HG03064 (cell line): ENCODE results near the gene UXS1.
A peak's percentile ranks its signal among the peaks of the same experiment; 100 is the strongest.

Experiments
- ATAC-seq: cut with Tn5 transposase; IDR thresholded peaks from one replicate; pipeline ENCODE4 v1.9.1; 2021; ENCODE audit warnings: low read depth; ENCODE audit not compliant: unreplicated experiment

The UXS1 gene

GRCh38 chr2:106113361-106113966, 80.6 kb downstream of the UXS1 start:
- ATAC-seq, result no peak

GRCh38 chr2:106111882-106112571, 82.1 kb downstream of the UXS1 start:
- no peak for ATAC-seq

DNA sequence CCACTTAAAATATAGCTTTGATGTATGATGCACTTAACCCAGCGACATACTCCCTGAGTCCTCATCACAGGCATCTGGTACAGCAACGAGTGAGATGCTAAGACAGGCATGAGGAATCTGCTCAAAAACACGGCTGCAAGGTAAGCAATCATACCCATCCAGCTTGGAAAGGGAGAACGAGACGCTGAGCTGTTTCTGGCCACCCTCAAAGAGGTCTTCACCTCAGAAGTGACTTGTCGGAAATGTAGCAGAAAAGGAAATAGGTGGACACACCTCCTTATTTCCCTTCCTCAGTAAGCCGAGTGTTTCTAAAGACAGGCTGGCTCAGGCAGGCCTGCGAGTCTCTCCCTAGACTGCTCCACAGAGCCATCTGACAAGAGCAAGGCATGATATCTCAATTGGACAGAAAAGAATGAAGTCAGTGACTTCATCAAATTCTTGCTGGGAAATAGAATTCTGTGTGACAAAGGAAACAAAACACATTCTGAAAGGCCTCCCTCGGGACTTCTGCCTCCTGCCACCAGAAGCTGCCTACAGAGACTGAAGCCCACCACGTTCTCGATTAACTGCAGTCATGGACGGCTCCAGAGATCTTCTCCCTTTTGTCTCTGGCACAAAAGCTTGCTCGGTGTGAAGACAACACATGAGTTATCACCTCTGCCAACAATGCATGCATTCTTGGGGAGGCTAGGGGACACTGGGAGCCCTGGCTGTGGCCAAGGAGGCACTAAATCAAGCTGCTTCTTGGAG, 84.3 kb downstream of the UXS1 start:
- ATAC-seq, result no peak

GRCh38 chr2:106108791-106109190, 85.3 kb downstream of the UXS1 start:
- ATAC-seq, result no peak

- no peak for ATAC-seq
Measured at GRCh38 chr2:106108351-106108750, 85.8 kb downstream of the UXS1 start.

DNA sequence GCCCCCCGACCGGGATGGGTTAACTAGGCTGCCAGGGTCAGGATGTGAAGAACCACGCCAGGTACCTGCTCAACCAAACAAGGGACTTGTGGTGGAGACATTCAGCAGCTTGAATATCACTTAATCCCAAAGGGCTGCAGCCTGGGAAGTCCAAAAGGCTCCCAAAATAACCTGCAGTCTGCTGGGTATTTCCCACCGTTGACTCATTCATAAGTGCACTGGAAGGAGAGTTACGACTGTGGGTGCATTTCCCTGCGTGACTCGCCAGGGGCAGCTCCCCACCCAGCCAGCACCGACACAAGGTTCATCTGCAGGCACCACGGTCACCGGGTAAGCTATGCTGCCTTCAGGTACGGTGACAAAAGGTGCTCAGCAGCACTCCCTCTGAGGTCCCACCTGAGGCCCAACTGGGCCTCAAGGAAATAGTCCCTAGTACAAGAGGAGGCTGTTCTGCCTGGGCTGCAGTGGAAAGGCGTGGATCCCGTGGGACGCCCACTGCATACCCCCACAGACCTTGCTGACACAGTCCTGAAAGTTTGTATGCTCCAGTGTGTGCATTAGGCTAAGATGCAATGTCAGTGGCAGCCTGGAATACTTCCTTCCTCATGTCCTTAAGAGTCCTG, 86.5 kb downstream of the UXS1 start:
- peak; percentile 60 for ATAC-seq

DNA sequence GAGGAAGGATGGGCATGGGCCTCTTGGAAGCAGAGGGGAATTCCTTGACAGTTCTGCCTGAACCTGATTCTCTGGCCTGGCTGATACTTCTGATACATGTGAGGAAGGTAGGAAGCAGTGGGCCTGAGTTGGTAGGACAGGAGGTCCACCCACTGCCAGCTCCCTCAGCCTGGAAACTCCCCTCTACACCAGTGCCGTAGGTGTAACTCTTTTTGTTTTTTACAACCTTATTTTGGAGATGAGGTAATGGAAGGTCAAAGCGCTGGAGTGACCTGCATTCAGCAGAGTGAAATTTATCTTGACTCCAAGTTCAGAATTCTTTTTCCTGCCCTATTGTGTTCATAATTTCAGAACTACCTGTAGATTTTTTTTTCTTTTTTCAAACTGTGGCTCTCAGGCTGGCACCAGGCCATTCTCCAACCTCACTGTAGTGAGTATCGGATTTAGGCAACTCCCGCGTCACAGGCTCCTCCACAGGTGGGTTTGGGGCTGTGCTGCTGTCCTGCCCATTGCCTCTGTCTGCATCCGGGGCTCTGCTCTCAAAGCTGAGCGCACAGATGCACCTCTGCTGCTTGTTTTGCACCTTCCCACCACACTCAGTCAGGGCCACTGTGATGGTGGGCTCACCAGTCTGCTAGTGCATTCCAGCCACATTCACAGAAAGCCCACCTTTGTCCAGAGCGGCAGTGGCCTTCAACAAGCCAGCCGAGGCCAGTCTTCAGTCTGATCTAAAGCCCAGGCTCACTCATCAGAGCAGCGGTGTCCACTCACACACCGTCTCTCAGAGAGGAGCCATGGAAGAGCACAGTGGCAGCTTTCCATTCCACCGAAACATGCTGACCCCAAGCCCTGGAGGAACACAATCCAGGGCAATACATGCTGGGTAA, 87.2 kb downstream of the UXS1 start:
- ATAC-seq, result no peak

- ATAC-seq, result no peak
Measured at GRCh38 chr2:106105151-106105922, 88.8 kb downstream of the UXS1 start.

GRCh38 chr2:106104332-106105062, 89.6 kb downstream of the UXS1 start:
- ATAC-seq, result no peak

DNA sequence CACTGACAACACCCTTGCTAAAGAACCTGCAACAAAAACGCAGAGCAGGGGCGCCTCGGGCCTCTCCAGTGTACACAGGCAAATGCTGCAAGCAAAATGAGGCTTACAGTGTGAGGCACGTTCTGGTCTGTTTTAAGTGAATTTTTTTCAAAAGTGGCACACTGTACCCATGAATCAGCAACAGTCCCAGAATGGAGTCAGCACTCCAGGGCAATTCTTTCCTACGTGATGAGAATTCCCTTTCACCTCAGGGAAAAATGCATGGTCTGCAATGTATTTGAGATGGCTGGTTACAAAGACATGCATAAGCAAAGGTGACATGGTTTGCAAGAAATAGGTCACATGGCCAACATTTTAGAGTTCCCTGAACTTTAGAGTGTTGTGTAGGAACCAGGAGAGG, 94.4 kb downstream of the UXS1 start:
- ATAC-seq, result no peak

- ATAC-seq, result no peak
Measured at GRCh38 chr2:106098664-106099063, 95.4 kb downstream of the UXS1 start.

DNA sequence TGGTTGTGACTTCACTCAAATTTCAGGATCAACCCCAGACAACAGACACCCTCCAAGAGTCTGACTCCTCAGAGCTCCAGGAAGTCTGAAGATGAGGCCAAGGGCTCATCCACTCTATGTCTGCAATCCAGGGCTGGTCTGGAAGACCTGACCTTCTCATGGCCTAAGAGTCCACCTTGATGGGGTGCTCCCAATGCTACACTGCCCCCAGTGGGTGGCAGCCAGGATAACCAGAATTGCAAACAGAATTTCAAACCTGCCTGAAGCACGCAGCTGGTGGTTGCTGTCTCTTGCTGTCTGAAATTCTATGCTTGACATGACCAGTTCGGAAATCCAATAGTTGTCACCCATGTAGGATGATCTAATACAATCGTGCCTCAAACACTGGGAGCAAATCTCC, 96.0 kb downstream of the UXS1 start:
- no peak for ATAC-seq

DNA sequence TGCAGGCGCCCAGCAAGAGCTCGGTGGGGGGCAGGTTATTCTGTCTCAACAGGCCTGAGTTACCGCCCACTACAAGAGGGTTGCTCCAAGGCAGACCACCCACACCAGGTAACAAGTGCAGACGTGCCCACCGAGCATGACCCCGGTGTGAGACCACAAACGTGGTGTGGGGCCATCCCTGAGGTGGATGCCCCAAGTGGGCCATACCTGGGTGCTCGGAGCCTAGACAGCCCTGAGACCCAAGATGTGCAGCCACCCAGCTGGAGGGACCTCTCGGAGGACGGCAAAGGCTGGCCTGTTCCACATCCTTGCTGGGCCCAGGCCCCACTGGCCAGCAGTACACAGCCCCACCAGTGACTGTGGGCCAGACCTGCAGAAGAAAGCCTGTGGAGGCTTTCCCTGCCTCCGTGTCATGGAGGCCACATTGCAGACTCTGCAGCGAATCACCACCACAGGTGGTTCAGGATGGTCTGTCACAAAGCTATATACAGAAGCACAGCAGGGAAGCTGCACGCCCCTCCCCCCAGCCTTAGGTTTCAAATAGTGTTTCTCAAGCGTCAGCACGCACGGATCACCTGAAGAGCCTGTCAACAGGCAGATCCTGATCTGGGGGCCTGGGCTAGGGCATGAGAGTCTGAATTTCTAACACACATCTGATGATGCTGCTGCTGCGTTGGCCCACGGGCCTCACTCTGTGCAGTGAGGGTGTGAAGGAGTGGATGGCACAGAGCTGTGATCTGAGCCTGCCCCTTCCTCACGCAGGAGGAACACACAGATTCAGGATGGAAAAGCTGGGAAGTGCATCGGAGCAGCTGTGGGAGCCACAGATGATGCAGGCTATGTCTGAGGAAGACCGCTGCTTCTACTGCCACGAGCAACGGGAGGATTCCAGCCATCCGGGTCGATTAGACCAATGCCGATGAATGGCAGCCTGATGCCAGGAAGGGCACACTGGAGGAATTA, 96.8 kb downstream of the UXS1 start:
- ATAC-seq, result no peak

DNA sequence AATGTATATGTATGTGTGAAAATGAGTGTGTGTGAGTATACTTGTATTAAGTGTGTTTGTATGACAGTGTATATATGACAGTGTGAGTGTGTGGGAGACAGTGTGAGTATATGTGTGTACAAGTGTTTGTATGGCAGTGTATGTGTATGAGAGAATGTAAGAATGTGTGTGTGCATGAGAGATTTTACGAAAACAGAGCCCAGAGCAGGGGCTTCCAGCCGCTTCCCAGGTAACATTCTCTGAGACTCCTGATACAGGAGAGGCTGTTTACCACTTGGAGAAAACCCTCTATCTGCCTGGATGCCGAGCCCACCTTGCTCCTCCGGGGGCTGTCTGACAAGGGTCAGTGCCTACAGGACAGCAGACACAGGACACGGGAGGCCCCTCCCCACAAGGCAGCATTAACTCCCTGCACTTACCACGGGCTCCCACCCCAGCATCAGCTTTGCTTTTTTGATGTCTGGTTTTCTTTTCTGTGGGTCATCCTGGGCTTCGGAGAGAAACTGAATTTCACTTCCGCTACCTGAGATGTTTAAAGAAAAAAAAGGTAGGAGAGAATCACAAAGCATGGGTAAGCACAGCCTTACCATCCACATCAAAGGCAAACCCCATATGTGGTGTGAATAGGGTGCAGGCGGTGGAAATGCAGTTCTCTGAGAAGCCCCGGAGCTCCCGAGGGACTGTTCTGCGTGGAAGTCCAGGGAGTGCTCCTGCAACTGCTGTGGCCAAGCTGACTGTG, 97.6 kb downstream of the UXS1 start:
- no peak for ATAC-seq

DNA sequence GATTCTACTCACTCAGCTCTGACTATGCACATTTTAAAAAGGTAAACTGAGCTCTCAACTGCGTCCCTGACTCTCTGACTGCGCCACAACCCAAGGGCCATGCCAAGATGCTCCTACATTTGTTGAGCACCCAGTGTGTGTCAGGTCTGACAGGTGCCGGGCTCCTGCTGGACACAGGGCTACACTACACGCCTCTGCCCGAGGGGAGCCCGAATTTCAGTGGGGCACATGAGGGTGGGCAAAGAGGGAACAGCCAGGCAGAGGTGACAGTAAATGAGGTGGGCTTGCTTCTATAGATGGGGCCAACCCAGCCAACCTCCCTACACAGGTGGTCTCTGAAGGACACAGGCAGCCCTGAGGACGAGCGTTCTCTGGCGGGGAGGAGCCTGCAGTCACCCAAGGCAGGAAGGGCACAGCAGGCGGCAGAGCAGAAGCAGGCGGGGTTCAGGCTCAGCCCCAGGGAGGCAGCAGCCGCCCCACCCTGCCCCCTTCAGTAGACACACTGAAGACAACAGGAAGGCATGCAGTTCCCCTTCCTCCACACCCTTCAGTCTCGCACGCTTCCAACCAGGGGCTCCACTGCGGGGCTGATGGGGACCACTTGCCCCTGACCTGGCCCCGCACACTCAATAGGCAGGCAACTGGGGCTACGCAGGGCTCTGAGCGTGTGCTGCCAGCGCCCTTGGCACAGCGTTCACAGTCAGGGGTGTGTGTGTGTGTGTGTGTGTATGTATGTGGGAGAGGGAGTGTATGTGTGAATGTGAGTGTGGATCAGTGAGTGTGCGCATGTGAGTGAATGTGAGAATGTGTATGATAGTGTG, 98.4 kb downstream of the UXS1 start:
- no peak for ATAC-seq

- ATAC-seq, result no peak
Measured at GRCh38 chr2:106094131-106094841, 99.8 kb downstream of the UXS1 start.
